HCT116 (cell line): ENCODE results near the gene AMBP. TPM values are rescaled to one million over a fixed set of nuclear protein-coding genes. Genes with fewer than 3 reads are reported as not detected.

Source experiments
- ATAC-seq: fragments of 200-7000 bp; cut with Tn5 transposase; 2 replicates; pipeline ENCODE4 v1.9.1; 2020; ENCODE audit warnings: mild to moderate bottlenecking, moderate library complexity
- BruUV-seq: library from RNA; stranded (reverse); fragments of 400-500 nt; replicated peaks from 2 replicates; lab custom pipeline; 2021; lab: Mats Ljungman, UMichigan
- CTCF ChIA-PET: fragments of 300-600 bp; sonication (Branson Sonifier 250); formaldehyde crosslinking; loops from one replicate; lab custom pipeline; 2021; ENCODE audit warnings: antibody characterized with exemption; lab: Charles Lee
- POLR2A ChIA-PET: fragments of 300-600, 350-600 bp; sonication (Branson Sonifier 250); formaldehyde crosslinking; loops from one replicate; lab custom pipeline; 2021; ENCODE audit warnings: antibody characterized with exemption; lab: Charles Lee
- RAD21 ChIA-PET, 2 experiments: fragments of 300-600 bp; sonication (Branson Sonifier 250); formaldehyde crosslinking; loops; one replicate each; lab custom pipeline; 2023; ENCODE audit warnings: low total read pairs in 2 of 2; ENCODE audit not compliant: uncharacterized antibody in 2 of 2, unreplicated experiment in 2 of 2, low non-redundant PET in 1 of 2; lab: Charles Lee
- DNase-seq: peaks from one replicate; pipeline ENCODE4 v3.0.0-alpha.2; 2010; ENCODE audit warnings: low read depth, low spot score
- H2AFZ ChIP-seq: fragments of 200-600 bp; shearing (Covaris generic), sonication (generic); 2 replicates; pipeline ENCODE4 v1.6.1; 2017; ENCODE audit warnings: low read depth, mixed run types, mixed read lengths, antibody characterized with exemption, low read length; ENCODE audit not compliant: poor library complexity, severe bottlenecking
- H3K27ac ChIP-seq: 2 replicates; pipeline ENCODE4 v1.5.1; 2012; ENCODE audit warnings: low read depth, low read length
- H3K27me3 ChIP-seq: fragments of 200-600 bp; sonication (generic); 2 replicates; pipeline ENCODE4 v1.6.1; 2016; ENCODE audit warnings: mixed run types, low read length, mixed read lengths; ENCODE audit not compliant: insufficient read depth
- H3K36me3 ChIP-seq, 2 experiments: fragments of 200-500 bp in 1 of 2; fragments of 200-600 bp in 1 of 2; sonication (Bioruptor generic) in 1 of 2; sonication (generic) in 1 of 2; 2 replicates each; pipeline versions ENCODE4 v1.5.1 to v1.6.1; 2014 to 2016; ENCODE audit warnings: low read length in 2 of 2, inconsistent platforms in 1 of 2, mixed read lengths in 1 of 2, mixed run types in 1 of 2; ENCODE audit not compliant: insufficient read depth in 2 of 2, control insufficient read depth in 1 of 2
- H3K4me1 ChIP-seq, 2 experiments: fragments of 200-600 bp in 1 of 2; sonication (generic) in 1 of 2; 2 replicates each; pipeline versions ENCODE4 v1.5.1 to v1.6.1; 2012 to 2017; ENCODE audit warnings: low read length in 2 of 2, inconsistent platforms in 1 of 2, mild to moderate bottlenecking in 1 of 2, mixed read lengths in 1 of 2, mixed run types in 1 of 2, moderate library complexity in 1 of 2; ENCODE audit not compliant: insufficient read depth in 2 of 2, control insufficient read depth in 1 of 2
- H3K4me2 ChIP-seq: fragments of 200-600 bp; sonication (generic); 2 replicates; pipeline ENCODE4 v1.6.1; 2017; ENCODE audit warnings: mixed run types, low read length, mixed read lengths
- H3K4me3 ChIP-seq, 2 experiments: fragments of 200-600 bp in 1 of 2; sonication (generic) in 1 of 2; replicated peaks in 1 of 2; 2 replicates each; pipeline ENCODE4 v1.5.1; 2011 to 2016; ENCODE audit warnings: low read length in 2 of 2, control low read depth in 1 of 2, low read depth in 1 of 2, mild to moderate bottlenecking in 1 of 2, mixed read lengths in 1 of 2, mixed run types in 1 of 2
- H3K79me2 ChIP-seq: fragments of 200-600 bp; sonication (generic); 2 replicates; pipeline ENCODE4 v1.6.1; 2017; ENCODE audit warnings: mild to moderate bottlenecking, mixed run types, low read length, moderate library complexity, mixed read lengths; ENCODE audit not compliant: insufficient read depth
- H3K9ac ChIP-seq: fragments of 200-600 bp; sonication (generic); 2 replicates; pipeline ENCODE4 v1.6.1; 2016; ENCODE audit warnings: low read length, mixed read lengths
- H3K9me2 ChIP-seq: fragments of 200-600 bp; sonication (generic), shearing (Covaris generic); 2 replicates; pipeline ENCODE4 v1.6.1; 2017; ENCODE audit warnings: mixed run types, mild to moderate bottlenecking, moderate library complexity; ENCODE audit not compliant: insufficient read depth
- H3K9me3 ChIP-seq, 2 experiments: fragments of 200-500 bp in 1 of 2; fragments of 200-600 bp in 1 of 2; sonication (Bioruptor generic) in 1 of 2; sonication (generic) in 1 of 2; 2 replicates each; pipeline ENCODE4 v1.6.1; 2014 to 2017; ENCODE audit warnings: low read length in 2 of 2, mixed read lengths in 2 of 2, inconsistent platforms in 1 of 2, low read depth in 1 of 2, mild to moderate bottlenecking in 1 of 2, mixed run types in 1 of 2, moderate library complexity in 1 of 2; ENCODE audit not compliant: control insufficient read depth in 1 of 2, insufficient read depth in 1 of 2
- H4K20me1 ChIP-seq: fragments of 200-600 bp; sonication (generic), shearing (Covaris generic); 2 replicates; pipeline ENCODE4 v1.6.1; 2017; ENCODE audit warnings: mixed run types, mild to moderate bottlenecking, moderate library complexity; ENCODE audit not compliant: insufficient read depth
- CBX3 ChIP-seq: IDR thresholded peaks from 2 replicates; pipeline ENCODE4 v1.6.1; 2012; ENCODE audit warnings: low read depth
- CEBPB ChIP-seq: IDR thresholded peaks from 2 replicates; pipeline ENCODE4 v1.6.1; 2012; ENCODE audit warnings: low read depth
- EGR1 ChIP-seq: IDR thresholded peaks from 2 replicates; pipeline ENCODE4 v1.6.1; 2012; ENCODE audit warnings: low read depth
- ELF1 ChIP-seq: IDR thresholded peaks from 2 replicates; pipeline ENCODE4 v1.6.1; 2012; ENCODE audit warnings: low read depth, borderline replicate concordance
- EZH2 ChIP-seq: fragments of 200-600 bp; sonication (generic); IDR thresholded peaks from 2 replicates; pipeline ENCODE4 v1.6.1; 2017; ENCODE audit warnings: antibody characterized with exemption, mixed run types
- EZH2phosphoT487 ChIP-seq: fragments of 200-600 bp; IDR thresholded peaks from 2 replicates; pipeline ENCODE4 v1.6.1; 2018; ENCODE audit warnings: antibody characterized with exemption, borderline replicate concordance
- JUND ChIP-seq: IDR thresholded peaks from 2 replicates; pipeline ENCODE4 v1.6.1; 2012
- MAX ChIP-seq: IDR thresholded peaks from 2 replicates; pipeline ENCODE4 v1.6.1; 2012
- POLR2A ChIP-seq: IDR thresholded peaks from 2 replicates; pipeline ENCODE4 v1.7.0; 2011; ENCODE audit warnings: borderline replicate concordance; ENCODE audit not compliant: insufficient read depth, insufficient read length; ENCODE audit errors: extremely low read depth
- POLR2AphosphoS5 ChIP-seq: IDR thresholded peaks from 2 replicates; pipeline ENCODE4 v1.6.1; 2011; ENCODE audit warnings: mild to moderate bottlenecking, low read depth, low read length, moderate library complexity
- SIN3A ChIP-seq: IDR thresholded peaks from 2 replicates; pipeline ENCODE4 v1.6.1; 2012; ENCODE audit warnings: low read depth
- SRF ChIP-seq: IDR thresholded peaks from 2 replicates; pipeline ENCODE4 v1.6.1; 2012; ENCODE audit warnings: low read depth
- TCF7L2 ChIP-seq: IDR thresholded peaks from 2 replicates; pipeline ENCODE4 v1.7.0; 2011; ENCODE audit warnings: borderline replicate concordance, inconsistent platforms; ENCODE audit not compliant: insufficient read depth, insufficient read length; ENCODE audit errors: extremely low read depth
- YY1 ChIP-seq: IDR thresholded peaks from 2 replicates; pipeline ENCODE4 v1.6.1; 2011; ENCODE audit warnings: low read length, low read depth, moderate library complexity, mild to moderate bottlenecking; ENCODE audit not compliant: insufficient replicate concordance; ENCODE audit errors: extremely low read depth
- ZFX ChIP-seq: fragments of 450-650 bp; IDR thresholded peaks from 2 replicates; pipeline ENCODE4 v1.6.1; 2017
- ZNF274 ChIP-seq: fragments of 200-500 bp; sonication (Bioruptor generic); IDR thresholded peaks from 2 replicates; pipeline ENCODE4 v1.6.1; 2014; ENCODE audit warnings: mild to moderate bottlenecking, low read depth, low read length, inconsistent platforms
- intact Hi-C: fragments of 100-400 bp; cut with micrococcal nuclease; formaldehyde crosslinking; loops from 2 replicates; pipeline ENCODE4 v1.10.0; 2022
- total RNA-seq: library from RNA; stranded (reverse); gene quantifications from one replicate; pipeline ENCODE4 v1.2.1, GENCODE V29; 2021; ENCODE audit not compliant: unreplicated experiment
- TF ChIP-seq, protein P1 (sequence below): IDR thresholded peaks from 2 replicates; pipeline ENCODE4 v1.6.1; 2011; ENCODE audit warnings: mild to moderate bottlenecking, low read length, moderate library complexity; ENCODE audit not compliant: insufficient replicate concordance; ENCODE audit errors: extremely low read depth
- TF ChIP-seq, protein P2 (sequence below): IDR thresholded peaks from 2 replicates; pipeline ENCODE4 v1.6.1; 2012

The AMBP gene
- total RNA-seq, 1 experiment from 2014 or later: 1.9 TPM

GRCh38 chr9:114021578-114021977 lies 56.5 kb downstream of the AMBP start:
- ATAC-seq: no peak
- BruUV-seq: no TSS peak
- H3K79me2 ChIP-seq: no peaks in the 10 kb centered on the region
- no peak overlapping the region for H3K4me3 ChIP-seq
- H3K9me3 ChIP-seq: peaks cover 0 to 6% of the 10 kb centered on the region in 2 experiments; a peak in 1 of 4 replicates
- no peak overlapping the region for H2AFZ ChIP-seq
- intact Hi-C loops: no loop called here
- RAD21 ChIA-PET: no interaction called here
- no peaks in the 10 kb centered on the region for H3K27me3 ChIP-seq
- TF ChIP-seq JUND: no peak
- TF ChIP-seq, protein P1, sequence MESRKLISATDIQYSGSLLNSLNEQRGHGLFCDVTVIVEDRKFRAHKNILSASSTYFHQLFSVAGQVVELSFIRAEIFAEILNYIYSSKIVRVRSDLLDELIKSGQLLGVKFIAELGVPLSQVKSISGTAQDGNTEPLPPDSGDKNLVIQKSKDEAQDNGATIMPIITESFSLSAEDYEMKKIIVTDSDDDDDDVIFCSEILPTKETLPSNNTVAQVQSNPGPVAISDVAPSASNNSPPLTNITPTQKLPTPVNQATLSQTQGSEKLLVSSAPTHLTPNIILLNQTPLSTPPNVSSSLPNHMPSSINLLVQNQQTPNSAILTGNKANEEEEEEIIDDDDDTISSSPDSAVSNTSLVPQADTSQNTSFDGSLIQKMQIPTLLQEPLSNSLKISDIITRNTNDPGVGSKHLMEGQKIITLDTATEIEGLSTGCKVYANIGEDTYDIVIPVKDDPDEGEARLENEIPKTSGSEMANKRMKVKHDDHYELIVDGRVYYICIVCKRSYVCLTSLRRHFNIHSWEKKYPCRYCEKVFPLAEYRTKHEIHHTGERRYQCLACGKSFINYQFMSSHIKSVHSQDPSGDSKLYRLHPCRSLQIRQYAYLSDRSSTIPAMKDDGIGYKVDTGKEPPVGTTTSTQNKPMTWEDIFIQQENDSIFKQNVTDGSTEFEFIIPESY: no peak
- TF ChIP-seq, protein P2, sequence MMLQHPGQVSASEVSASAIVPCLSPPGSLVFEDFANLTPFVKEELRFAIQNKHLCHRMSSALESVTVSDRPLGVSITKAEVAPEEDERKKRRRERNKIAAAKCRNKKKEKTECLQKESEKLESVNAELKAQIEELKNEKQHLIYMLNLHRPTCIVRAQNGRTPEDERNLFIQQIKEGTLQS: no peak
- TF ChIP-seq TCF7L2: no peak
- TF ChIP-seq CBX3: no peak
- TF ChIP-seq CEBPB: no peak
- no peak for TF ChIP-seq ZFX
- TF ChIP-seq EZH2phosphoT487: no peak
- no peak for TF ChIP-seq ELF1
- TF ChIP-seq YY1: no peak
- no peak for TF ChIP-seq EZH2
- no peak for TF ChIP-seq MAX
- TF ChIP-seq POLR2AphosphoS5: no peak
- TF ChIP-seq EGR1: no peak
- TF ChIP-seq SIN3A: no peak
- TF ChIP-seq POLR2A: no peak
- TF ChIP-seq ZNF274: no peak
- no peak for TF ChIP-seq SRF
- TF ChIP-seq, all 23 proteins: peak for 0
- Histone ChIP-seq H3K4me1 (no peaks in the 10 kb centered on the region), H4K20me1 (no peaks in the 10 kb centered on the region), H3K4me2 (no peak overlapping the region), H3K9ac (no peak overlapping the region), H3K36me3 (0 out of 4 replicates have a peak, but pooled peaks cover 0 to 4% of the 10 kb centered on the region in 2 experiments), H3K27ac (no peak overlapping the region), H3K9me2 (no peaks in the 10 kb centered on the region)
- ChIA-PET POLR2A (no interaction called here), CTCF (no interaction called here)
- DNase-seq: no peak
